Lower lobe of right lung (tissue), 2 donors: ENCODE results near the gene UFSP2. TPM values are rescaled to one million over a fixed set of nuclear protein-coding genes. Genes with fewer than 3 reads are reported as not detected.

ENCODE experiments used
- ATAC-seq, 2 donors: fragments of 200-7000 bp; cut with Tn5 transposase; one replicate each; pipeline ENCODE4 v1.9.1; 2020 to 2022; ENCODE audit warnings: mild to moderate bottlenecking in 2 of 2, moderate library complexity in 2 of 2
- DNase-seq: peaks from one replicate; pipeline ENCODE4 v3.0.0-alpha.2; 2020
- H3K27ac ChIP-seq: fragments of 200-600 bp; one replicate; pipeline ENCODE4 v1.8.0; 2022
- H3K27me3 ChIP-seq: fragments of 200-600 bp; one replicate; pipeline ENCODE4 v1.8.0; 2022; ENCODE audit warnings: low read depth
- H3K36me3 ChIP-seq: fragments of 200-600 bp; one replicate; pipeline ENCODE4 v1.8.0; 2022; ENCODE audit warnings: mild to moderate bottlenecking
- H3K4me1 ChIP-seq: fragments of 200-600 bp; one replicate; pipeline ENCODE4 v1.8.0; 2022
- H3K4me3 ChIP-seq: fragments of 200-600 bp; one replicate; pipeline ENCODE4 v1.8.0; 2022; ENCODE audit warnings: mild to moderate bottlenecking
- H3K9me3 ChIP-seq: fragments of 200-600 bp; one replicate; pipeline ENCODE4 v1.8.0; 2022
- CTCF ChIP-seq: fragments of 200-600 bp; IDR thresholded peaks from one replicate; pipeline ENCODE4 v1.8.0; 2022; ENCODE audit warnings: antibody characterized with exemption, mild to moderate bottlenecking
- intact Hi-C: fragments of 100-400 bp; cut with DNase I; formaldehyde crosslinking; loops from one replicate; pipeline ENCODE4 v1.11.0; 2022
- total RNA-seq: library from RNA; stranded (reverse); fragmentation: NEBNext Ultra II Directional; extraction: Animal tissue kit (Norgen Biotek cat#: 25700); gene quantifications from one replicate; pipeline ENCODE4 v1.2.1, GENCODE V29; 2021
- donor health status: DM: no; HTN: yes; CAD: no; lungs with severe emphysema.

UFSP2 gene
- total RNA-seq, 1 donor from 2014 or later = 30.0 TPM

GRCh38 chr4:185398618-185399017 is 27.1 kb downstream of the UFSP2 start:
- no peak for TF ChIP-seq CTCF
- Histone ChIP-seq H3K4me1 (peaks cover 25% of the 10 kb centered on the region), H3K4me3 (no peak overlapping the region), H3K9me3 (no peaks in the 10 kb centered on the region), H3K36me3 (peaks cover 48% of the 10 kb centered on the region), H3K27ac (no peak overlapping the region), H3K27me3 (no peaks in the 10 kb centered on the region)
- intact Hi-C loops = no loop called here
- DNase-seq (no peak), ATAC-seq (no peak)

GRCh38 chr4:185396724-185397385 is 28.9 kb downstream of the UFSP2 start, which contains the start of gene ANKRD37:
TSS of gene ANKRD37 (plus strand) at chr4:185396841. CDS start at chr4:185396924, 83 bp downstream.
- H3K27ac ChIP-seq = peak within 1 kb of the TSS; percentile 99
- H3K4me3 ChIP-seq = peak within 1 kb of the TSS; percentile 86
- peaks cover 25% of the 10 kb centered on the region for H3K4me1 ChIP-seq
- H3K9me3 ChIP-seq = no peaks in the 10 kb centered on the region
- peak; percentile 77 for DNase-seq
- intact Hi-C loops = no loop called here
- TF ChIP-seq CTCF = no peak
- no peaks in the 10 kb centered on the region for H3K27me3 ChIP-seq
- ATAC-seq = peak; percentile 57 to 67
- H3K36me3 ChIP-seq = peaks cover 31% of the 10 kb centered on the region

DNA sequence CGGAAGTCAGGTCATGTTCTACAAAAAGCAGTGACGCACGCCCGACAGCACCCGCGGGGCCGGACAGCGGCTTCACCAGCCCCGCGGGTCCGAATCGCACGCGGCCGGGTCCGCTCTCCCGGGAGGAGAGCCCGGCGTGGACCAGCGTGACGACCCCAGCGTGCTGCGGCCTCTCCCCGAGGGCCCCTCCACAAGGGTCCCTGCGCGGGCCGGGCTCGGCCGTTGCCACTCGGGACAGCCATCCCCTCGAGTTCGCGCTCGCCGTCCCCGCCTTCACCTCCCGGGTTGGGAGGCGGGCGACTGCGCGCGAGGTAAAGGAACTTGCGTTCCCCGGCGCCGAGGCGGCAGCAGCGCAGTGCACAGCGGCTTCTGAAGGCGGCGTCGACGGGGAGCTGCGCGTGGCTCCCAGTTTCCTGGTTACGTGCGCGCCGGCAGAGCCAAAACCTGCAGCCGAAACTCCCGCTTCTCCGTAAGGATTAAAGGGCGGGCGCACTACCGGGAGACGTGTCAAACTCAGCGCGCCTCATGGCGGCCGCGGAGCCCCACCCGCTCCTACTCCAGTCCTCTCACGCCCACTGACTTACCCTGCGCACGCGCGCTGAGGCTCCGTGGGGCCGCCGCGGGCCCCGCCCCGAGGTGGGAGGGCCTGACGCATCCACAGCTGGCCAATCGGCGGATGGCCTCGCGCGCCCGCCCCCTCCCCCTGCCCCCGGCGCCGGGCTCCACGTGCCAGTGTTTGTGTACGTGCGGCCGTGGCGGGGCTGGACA is 29.6 kb downstream of the UFSP2 start:
- peak overlapping the region; percentile 99 for H3K27ac ChIP-seq
- no peak for TF ChIP-seq CTCF
- peaks cover 25% of the 10 kb centered on the region for H3K4me1 ChIP-seq
- DNase-seq (peak; percentile 97), ATAC-seq (peak; percentile 97 to 98)
- intact Hi-C loops = no loop called here
- peak overlapping the region; percentile 86 for H3K4me3 ChIP-seq
- H3K36me3 ChIP-seq = peaks cover 24% of the 10 kb centered on the region
- no peaks in the 10 kb centered on the region for H3K27me3 ChIP-seq
- H3K9me3 ChIP-seq = no peaks in the 10 kb centered on the region

DNA sequence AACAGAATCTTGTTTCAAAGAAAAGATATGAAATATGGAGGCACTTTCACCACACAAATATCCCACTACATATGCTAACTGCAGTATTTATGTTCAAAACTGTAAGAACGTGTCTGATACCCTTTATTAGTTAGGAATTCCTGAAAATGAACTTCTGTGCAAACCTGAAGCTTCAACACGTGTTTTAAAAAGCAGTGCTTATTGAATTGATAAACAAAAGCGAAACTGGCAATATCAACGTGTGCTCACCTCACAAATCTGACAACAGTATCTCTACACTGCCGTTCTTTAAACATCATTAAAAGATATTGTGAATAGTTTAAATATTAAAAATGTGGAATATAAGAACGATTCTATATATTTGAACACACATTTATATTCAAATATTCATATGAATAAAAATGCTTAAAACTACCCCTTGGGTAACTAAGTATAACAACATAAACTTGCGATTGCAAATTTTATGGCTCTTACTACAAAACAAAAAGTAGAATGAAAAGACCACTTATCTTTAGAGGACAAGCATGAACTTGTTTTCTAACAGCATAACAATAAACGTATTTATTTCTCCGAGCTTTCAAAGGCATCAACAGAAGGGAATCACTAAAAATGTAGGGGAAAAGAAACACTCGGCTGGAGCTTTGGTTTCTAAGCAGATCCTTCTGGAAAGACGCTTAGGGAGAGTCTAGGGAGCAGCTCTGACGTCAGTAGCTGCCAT is 30.4 kb downstream of the UFSP2 start, which contains the start of gene LRP2BP:
LRP2BP (minus strand) TSS at position 687 of the 718 bp plus-strand sequence. CDS start 17,738 bp downstream, outside the sequence.
- Histone ChIP-seq H3K9me3 (no peaks in the 10 kb centered on the region), H3K4me1 (peaks cover 25% of the 10 kb centered on the region), H3K4me3 (peak within 1 kb of the TSS; percentile 86), H3K27me3 (no peaks in the 10 kb centered on the region), H3K27ac (peak within 1 kb of the TSS; percentile 99), H3K36me3 (peaks cover 17% of the 10 kb centered on the region)
- intact Hi-C loops = no loop called here
- no peak for DNase-seq
- ATAC-seq = no peak
- no peak for TF ChIP-seq CTCF

GRCh38 chr4:185394568-185395237 is 31.1 kb downstream of the UFSP2 start:
- H3K27ac ChIP-seq = peak overlapping the region; percentile 99
- intact Hi-C loops = no loop called here

More at GRCh38 chr4:185394568-185395237, 31.1 kb downstream of the UFSP2 start:
- peaks cover 25% of the 10 kb centered on the region for H3K4me1 ChIP-seq
- H3K4me3 ChIP-seq = peak overlapping the region; percentile 86
- no peak for TF ChIP-seq CTCF
- no peaks in the 10 kb centered on the region for H3K9me3 ChIP-seq
- no peaks in the 10 kb centered on the region for H3K27me3 ChIP-seq
- ATAC-seq = no peak
- peaks cover 10% of the 10 kb centered on the region for H3K36me3 ChIP-seq
- DNase-seq = no peak
